Lower leg skin (tissue), 3 donors: ENCODE data around the gene LRRC51.

ENCODE experiments used
- CTCF ChIP-seq, 3 donors: fragments of 450-650 bp; IDR thresholded peaks; one replicate each; pipeline ENCODE4 v1.5.1; 2016; ENCODE audit warnings: antibody characterized with exemption in 3 of 3, mild to moderate bottlenecking in 3 of 3, moderate library complexity in 2 of 3
- POLR2A ChIP-seq, 2 donors: fragments of 450-650 bp; IDR thresholded peaks; one replicate each; pipeline ENCODE4 v1.6.1; 2016 to 2017; ENCODE audit warnings: antibody characterized with exemption in 2 of 2, mild to moderate bottlenecking in 1 of 2, moderate library complexity in 1 of 2

DNA sequence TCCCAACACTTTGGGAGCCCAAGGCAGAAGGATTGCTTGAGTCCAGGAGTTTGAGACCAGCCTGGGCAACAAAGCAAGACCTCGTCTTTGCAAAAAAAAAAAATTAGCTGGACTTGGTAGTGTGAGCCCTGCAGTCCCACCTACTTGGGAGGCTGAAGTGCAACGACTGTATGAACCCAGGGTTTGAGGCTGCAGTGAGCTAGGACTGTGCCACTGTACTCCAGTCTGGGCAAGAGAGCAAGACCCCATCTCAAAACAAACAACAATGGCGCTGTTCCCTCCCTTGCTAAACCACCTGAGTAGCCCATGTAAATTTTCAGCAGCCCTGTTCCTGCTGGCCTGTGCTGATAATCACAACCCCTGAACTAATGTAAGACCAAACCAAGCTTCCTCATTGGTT lies 19.4 kb downstream of the LRRC51 start:
- TF ChIP-seq CTCF (IDR thresholded peaks at IDR 0.05) (no peak), POLR2A (IDR thresholded peaks at IDR 0.05) (no peak)
